Subcutaneous adipose tissue (tissue), 4 donors: ENCODE measurements around the gene ALS2CL. TPM values are rescaled to one million over a fixed set of nuclear protein-coding genes. Genes with fewer than 3 reads are reported as not detected.

ENCODE experiments used
- CTCF ChIP-seq: fragments of 450-650 bp; IDR thresholded peaks from one replicate; pipeline ENCODE4 v1.5.1; 2016; ENCODE audit warnings: low read depth, mild to moderate bottlenecking, control low read depth, antibody characterized with exemption, moderate library complexity
- small RNA-seq: library from RNA; depleted of rRNA; stranded (forward); fragments of <200 nt; gene quantifications from one replicate; pipeline ENCODE3, GENCODE V24; 2016
- total RNA-seq, 4 donors: library from RNA; depleted of rRNA; stranded (reverse); fragments of >200 nt; gene quantifications; one replicate each; pipeline ENCODE4 v1.1.0, GENCODE V29; 2016

Gene ALS2CL
- total RNA-seq, 4 donors from 2014 or later, result 4.4 to 30.3 (median 7.8) TPM

- no peak for TF ChIP-seq CTCF
Observed at GRCh38 chr3:46628901-46629369, 64.5 kb downstream of the ALS2CL start.

GRCh38 chr3:46627078-46627477, 66.4 kb downstream of the ALS2CL start:
- TF ChIP-seq CTCF, result no peak

- TF ChIP-seq CTCF, result no peak
Observed at GRCh38 chr3:46626039-46626438, 67.4 kb downstream of the ALS2CL start.

GRCh38 chr3:46624975-46625490, 68.4 kb downstream of the ALS2CL start:
- no peak for TF ChIP-seq CTCF

GRCh38 chr3:46624533-46624932, 68.9 kb downstream of the ALS2CL start:
- TF ChIP-seq CTCF, result no peak

GRCh38 chr3:46619845-46620778, 73.4 kb downstream of the ALS2CL start:
- no peak for TF ChIP-seq CTCF

Small RNA genes lying within 50 kb of the gene (small RNA-seq; reads per million reads assigned to genes)
- not detected for gene RF00591

Other genes starting within 250 kb of the ALS2CL start
- gene LTF, start 228.8 kb downstream of the ALS2CL start, total RNA-seq, result 10 to 100 TPM in 2 of 4 donors, 1 to 10 TPM in 2; 1.2 to 17.9 (median 7.2) TPM
- not detected for gene RTP3, start 195.7 kb downstream of the ALS2CL start, total RNA-seq
- gene LRRC2, start 127.4 kb downstream of the ALS2CL start, total RNA-seq, result 1 to 10 TPM; 1.1 to 7.7 (median 5.0) TPM
- not detected for gene FAM240A, start 81.2 kb downstream of the ALS2CL start, total RNA-seq
- under 1 TPM in 1 of 4 donors, not detected in 3; 0.88 TPM for gene TMIE, start 7.7 kb upstream of the ALS2CL start, total RNA-seq
- gene PRSS50, start 24.2 kb upstream of the ALS2CL start, total RNA-seq, result not detected
- gene MYL3, start 169.8 kb upstream of the ALS2CL start, total RNA-seq, result 1 to 10 TPM; 2.0 to 9.8 (median 6.4) TPM
- 10 to 100 TPM; 14.8 to 67.8 (median 16.2) TPM for gene PTH1R, start 184.0 kb upstream of the ALS2CL start, total RNA-seq